ENCODE data around the gene FNDC3B. TPM values are rescaled to one million over a fixed set of nuclear protein-coding genes. Genes with fewer than 3 reads are reported as not detected.

Gene FNDC3B
- total RNA-seq, 1 donor from 2014 or later: 160 TPM

DNA sequence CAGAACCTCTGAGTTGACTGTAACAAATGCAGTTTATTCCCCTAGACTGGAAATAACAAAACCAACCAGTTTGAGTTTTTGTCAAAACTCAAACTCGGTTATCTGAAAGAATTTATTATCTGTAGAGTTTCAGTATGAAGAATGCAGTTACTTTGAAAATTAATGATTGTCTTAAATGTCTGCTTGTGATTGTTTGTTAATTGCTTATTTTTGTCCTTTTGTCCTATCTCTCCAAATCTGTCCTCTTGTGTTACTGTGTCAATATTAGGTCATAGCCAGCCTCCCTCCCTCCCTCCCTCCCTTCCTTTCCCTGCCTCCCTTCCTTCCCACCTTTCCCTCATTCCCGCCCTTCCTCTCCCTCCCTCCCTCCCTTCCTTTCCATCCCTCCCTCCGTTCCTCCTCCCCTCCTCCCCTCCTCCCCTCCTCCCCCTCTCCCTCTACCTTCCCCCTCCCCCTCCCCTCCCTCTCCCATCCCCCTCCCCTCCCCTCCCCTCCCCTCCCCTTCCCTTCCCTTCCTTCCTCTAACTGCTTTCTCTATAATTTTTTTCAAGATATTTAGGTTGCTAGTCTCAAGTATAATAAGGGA, 153.5 kb downstream of the FNDC3B start:
- TF ChIP-seq, protein P1, sequence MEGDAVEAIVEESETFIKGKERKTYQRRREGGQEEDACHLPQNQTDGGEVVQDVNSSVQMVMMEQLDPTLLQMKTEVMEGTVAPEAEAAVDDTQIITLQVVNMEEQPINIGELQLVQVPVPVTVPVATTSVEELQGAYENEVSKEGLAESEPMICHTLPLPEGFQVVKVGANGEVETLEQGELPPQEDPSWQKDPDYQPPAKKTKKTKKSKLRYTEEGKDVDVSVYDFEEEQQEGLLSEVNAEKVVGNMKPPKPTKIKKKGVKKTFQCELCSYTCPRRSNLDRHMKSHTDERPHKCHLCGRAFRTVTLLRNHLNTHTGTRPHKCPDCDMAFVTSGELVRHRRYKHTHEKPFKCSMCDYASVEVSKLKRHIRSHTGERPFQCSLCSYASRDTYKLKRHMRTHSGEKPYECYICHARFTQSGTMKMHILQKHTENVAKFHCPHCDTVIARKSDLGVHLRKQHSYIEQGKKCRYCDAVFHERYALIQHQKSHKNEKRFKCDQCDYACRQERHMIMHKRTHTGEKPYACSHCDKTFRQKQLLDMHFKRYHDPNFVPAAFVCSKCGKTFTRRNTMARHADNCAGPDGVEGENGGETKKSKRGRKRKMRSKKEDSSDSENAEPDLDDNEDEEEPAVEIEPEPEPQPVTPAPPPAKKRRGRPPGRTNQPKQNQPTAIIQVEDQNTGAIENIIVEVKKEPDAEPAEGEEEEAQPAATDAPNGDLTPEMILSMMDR (IDR thresholded peaks at IDR 0.05): no peak
- Histone ChIP-seq H3K36me3 (no peaks in the 10 kb centered on the region), H3K9me3 (no peaks in the 10 kb centered on the region), H3K4me3 (no peak overlapping the region), H3K27ac (no peak overlapping the region), H3K27me3 (no peaks in the 10 kb centered on the region), H3K4me1 (peaks cover 7% of the 10 kb centered on the region)
- no peak for DNase-seq
- no peak for ATAC-seq
- intact Hi-C loops (cut with DNase I): no loop called here

DNA sequence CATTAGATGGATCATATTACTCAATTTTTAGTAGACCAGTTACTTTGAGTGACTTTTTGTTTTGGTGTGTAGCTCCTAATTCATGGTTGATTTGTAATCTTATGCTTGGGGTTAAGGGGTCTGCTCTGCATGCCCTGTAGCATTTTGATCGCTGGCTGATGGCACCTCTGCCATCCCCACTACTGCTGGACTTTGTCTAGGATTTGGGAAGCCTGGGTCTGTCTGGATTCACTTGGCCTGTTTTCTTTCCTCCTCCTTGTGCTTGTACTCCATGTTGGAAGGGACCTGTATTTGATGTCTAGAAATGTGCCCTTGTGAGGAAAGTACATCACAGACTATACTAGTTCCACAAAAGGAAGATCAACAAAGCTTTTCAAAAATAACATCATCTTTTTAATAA, 154.1 kb downstream of the FNDC3B start:
- Histone ChIP-seq H3K9me3 (no peaks in the 10 kb centered on the region), H3K27ac (no peak overlapping the region), H3K27me3 (no peaks in the 10 kb centered on the region), H3K4me1 (peaks cover 7% of the 10 kb centered on the region), H3K4me3 (no peak overlapping the region), H3K36me3 (no peaks in the 10 kb centered on the region)
- ATAC-seq: no peak
- DNase-seq: no peak
- TF ChIP-seq, protein P1 (IDR thresholded peaks at IDR 0.05): no peak
- intact Hi-C loops (cut with DNase I): no loop called here

DNA sequence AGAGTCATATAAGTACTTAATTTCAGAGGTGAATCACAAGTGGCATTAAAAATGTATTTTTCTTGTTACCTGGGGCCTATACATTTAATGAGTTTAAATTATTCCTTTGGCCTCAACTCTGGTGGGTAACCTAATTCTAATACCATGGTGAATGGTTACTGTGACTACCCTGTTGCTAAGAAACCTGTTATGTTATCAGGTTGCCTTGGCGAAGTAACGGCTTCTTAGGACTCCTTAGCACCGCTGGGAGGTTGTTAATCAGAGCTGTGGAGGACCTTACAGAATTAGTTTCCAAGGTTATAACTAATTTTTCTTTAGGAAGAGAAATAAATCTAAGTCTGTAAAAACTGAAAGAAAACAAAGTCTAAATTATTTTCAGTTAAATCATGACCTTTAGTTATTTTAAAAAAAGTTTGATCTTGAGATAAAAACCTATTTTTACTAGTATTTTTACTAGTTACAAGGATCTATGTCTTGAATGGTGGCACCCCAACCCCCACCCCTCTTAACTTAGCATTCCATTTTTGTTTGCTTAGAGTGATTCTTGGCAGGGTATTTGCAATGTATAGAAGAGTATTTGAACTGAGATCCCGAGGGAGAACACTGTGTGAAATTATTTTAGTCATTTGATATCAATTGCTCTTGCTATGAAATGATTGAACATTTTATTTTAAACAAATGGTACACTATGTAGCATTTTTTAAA, 155.5 kb downstream of the FNDC3B start:
- DNase-seq (no peak), ATAC-seq (peak; percentile 46)
- no peaks in the 10 kb centered on the region for H3K36me3 ChIP-seq
- no peak overlapping the region for H3K4me3 ChIP-seq
- TF ChIP-seq, protein P1 (IDR thresholded peaks at IDR 0.05): no peak
- intact Hi-C loops (cut with DNase I): no loop called here
- no peaks in the 10 kb centered on the region for H3K9me3 ChIP-seq
- peaks cover 7% of the 10 kb centered on the region for H3K4me1 ChIP-seq
- H3K27me3 ChIP-seq: no peaks in the 10 kb centered on the region
- no peak overlapping the region for H3K27ac ChIP-seq

DNA sequence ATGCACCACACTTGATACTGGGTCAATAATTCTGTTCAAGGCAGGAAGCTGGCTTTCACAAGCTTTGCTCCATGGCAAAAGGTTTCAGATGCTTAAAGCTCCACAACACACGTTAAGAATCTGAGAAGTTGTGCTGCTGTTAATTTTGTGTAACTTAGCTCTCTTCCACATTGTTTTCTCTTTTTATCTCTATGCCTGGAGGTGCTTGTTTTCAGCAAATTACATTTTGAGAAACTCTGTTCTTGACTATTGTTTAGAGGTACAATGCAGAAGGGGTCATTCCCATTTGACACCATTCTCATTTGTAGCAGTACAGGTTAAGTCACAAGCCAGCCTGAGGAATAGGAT, 156.0 kb downstream of the FNDC3B start:
- H3K27ac ChIP-seq: no peak overlapping the region
- no peaks in the 10 kb centered on the region for H3K27me3 ChIP-seq
- intact Hi-C loops (cut with DNase I): no loop called here
- no peak for DNase-seq
- no peaks in the 10 kb centered on the region for H3K9me3 ChIP-seq
- H3K4me1 ChIP-seq: peaks cover 11% of the 10 kb centered on the region
- no peak overlapping the region for H3K4me3 ChIP-seq
- ATAC-seq: no peak
- TF ChIP-seq, protein P1 (IDR thresholded peaks at IDR 0.05): no peak
- H3K36me3 ChIP-seq: no peaks in the 10 kb centered on the region

DNA sequence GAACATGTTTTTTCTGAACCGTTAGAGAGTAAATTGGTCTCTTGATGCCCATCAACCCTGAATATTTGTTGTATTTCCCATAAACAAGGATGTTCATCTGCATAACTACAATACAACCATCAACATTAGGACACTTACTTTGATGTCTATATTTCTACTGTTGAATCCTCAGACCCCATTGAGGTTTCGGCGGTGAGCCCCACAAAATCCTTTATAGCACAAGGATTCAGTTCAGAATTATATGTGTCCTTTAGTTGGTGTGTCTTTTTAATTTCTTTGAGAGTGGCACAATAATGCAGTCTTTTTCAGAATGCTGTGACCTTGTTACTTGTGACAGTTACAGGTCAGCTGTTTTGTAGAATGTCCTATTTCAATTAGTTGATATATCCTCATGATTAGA, 158.0 kb downstream of the FNDC3B start:
- Histone ChIP-seq H3K27ac (no peak overlapping the region), H3K27me3 (no peaks in the 10 kb centered on the region), H3K4me1 (peaks cover 30% of the 10 kb centered on the region), H3K4me3 (no peak overlapping the region), H3K9me3 (no peaks in the 10 kb centered on the region), H3K36me3 (no peaks in the 10 kb centered on the region)
- TF ChIP-seq, protein P1 (IDR thresholded peaks at IDR 0.05): no peak
- DNase-seq (no peak), ATAC-seq (no peak)
- intact Hi-C loops (cut with DNase I): no loop called here

Measured in upper lobe of right lung (tissue), 1 donor.